ENCODE results near the gene MFNG. TPM values are rescaled to one million over a fixed set of nuclear protein-coding genes. Genes with fewer than 3 reads are reported as not detected.

MFNG gene
- total and polyA plus RNA-seq, 4 donors: 14.3 to 46.7 (median 31.0) TPM

DNA sequence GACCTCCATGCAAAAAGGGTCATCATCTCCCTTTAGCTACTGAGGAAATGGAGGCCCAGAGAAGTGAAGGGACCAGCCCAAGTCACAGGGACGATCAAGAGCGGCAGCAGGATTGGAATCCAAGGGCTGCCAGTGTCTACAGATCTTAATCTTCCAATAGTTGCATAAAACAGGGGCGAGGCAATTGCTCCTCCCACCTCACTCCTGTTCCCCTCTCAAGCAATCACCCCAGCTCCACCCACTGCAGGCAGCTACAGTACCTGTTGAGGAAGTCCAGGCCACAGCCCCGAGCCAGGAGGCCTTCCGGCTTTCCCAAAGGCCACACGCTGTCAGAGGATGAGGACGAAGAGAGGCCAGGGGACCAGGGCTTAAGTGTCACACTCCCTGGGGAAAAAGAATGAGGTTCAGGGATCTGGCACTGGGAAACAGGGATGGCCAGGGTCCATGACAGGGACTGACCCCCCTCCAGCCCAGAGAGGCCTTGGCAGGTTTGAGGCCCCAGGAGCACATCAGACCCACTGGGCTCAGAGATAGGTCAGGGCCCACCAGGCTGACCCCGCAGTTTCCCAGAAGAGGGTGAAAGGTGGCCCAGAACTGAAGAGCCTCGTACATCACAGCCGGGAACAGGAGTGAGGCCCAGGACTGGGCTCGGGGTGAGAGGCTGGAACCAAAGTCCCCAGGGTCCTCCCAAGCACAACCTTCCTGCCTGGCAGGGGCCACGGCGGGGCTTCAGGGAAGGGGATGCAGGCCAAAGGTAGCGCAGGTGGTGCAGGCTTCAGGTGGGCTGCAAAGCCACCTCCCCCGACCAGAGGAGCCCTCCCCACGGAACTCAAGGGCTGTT lies 16.4 kb upstream of the MFNG start:
- Histone ChIP-seq H3K27me3 (ENCODE audit: control insufficient read depth in 3 of 3, insufficient read depth in 3 of 3, low read length in 2 of 3) (no peaks in the 10 kb centered on the region), H3K4me3 (no peak overlapping the region), H3K9ac (ENCODE audit: insufficient read depth in 1 of 2, low read length in 2 of 2) (no peak overlapping the region), H3K4me1 (ENCODE audit: control insufficient read depth in 5 of 5, insufficient read depth in 5 of 5, low read length in 5 of 5) (peaks cover 0 to 18% (median 10%) of the 10 kb centered on the region in 5 donors), H3K9me3 (ENCODE audit: control insufficient read depth in 4 of 4, insufficient read depth in 3 of 4, low read length in 3 of 4) (no peaks in the 10 kb centered on the region), H3K27ac (ENCODE audit: low read depth in 1 of 2, low read length in 1 of 2) (peak overlapping the region; percentile 49 to 79), H3K36me3 (ENCODE audit: control insufficient read depth in 4 of 4, insufficient read depth in 4 of 4, low read length in 4 of 4) (peaks cover 0 to 4% (median 0%) of the 10 kb centered on the region in 4 donors)
- TF ChIP-seq, protein P1, sequence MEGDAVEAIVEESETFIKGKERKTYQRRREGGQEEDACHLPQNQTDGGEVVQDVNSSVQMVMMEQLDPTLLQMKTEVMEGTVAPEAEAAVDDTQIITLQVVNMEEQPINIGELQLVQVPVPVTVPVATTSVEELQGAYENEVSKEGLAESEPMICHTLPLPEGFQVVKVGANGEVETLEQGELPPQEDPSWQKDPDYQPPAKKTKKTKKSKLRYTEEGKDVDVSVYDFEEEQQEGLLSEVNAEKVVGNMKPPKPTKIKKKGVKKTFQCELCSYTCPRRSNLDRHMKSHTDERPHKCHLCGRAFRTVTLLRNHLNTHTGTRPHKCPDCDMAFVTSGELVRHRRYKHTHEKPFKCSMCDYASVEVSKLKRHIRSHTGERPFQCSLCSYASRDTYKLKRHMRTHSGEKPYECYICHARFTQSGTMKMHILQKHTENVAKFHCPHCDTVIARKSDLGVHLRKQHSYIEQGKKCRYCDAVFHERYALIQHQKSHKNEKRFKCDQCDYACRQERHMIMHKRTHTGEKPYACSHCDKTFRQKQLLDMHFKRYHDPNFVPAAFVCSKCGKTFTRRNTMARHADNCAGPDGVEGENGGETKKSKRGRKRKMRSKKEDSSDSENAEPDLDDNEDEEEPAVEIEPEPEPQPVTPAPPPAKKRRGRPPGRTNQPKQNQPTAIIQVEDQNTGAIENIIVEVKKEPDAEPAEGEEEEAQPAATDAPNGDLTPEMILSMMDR (IDR thresholded peaks at IDR 0.05; ENCODE audit: control extremely low read depth, extremely low read depth): no peak
- DNase-seq: peak in 2 of 3 donors; percentile 51 to 64
- ATAC-seq (ENCODE audit: insufficient read depth, low FRiP score): peak; percentile 67
- WGBS, 2 donors: 58 to 59% methylated on average over 15 to 16 of the region's 16 CpGs

DNA sequence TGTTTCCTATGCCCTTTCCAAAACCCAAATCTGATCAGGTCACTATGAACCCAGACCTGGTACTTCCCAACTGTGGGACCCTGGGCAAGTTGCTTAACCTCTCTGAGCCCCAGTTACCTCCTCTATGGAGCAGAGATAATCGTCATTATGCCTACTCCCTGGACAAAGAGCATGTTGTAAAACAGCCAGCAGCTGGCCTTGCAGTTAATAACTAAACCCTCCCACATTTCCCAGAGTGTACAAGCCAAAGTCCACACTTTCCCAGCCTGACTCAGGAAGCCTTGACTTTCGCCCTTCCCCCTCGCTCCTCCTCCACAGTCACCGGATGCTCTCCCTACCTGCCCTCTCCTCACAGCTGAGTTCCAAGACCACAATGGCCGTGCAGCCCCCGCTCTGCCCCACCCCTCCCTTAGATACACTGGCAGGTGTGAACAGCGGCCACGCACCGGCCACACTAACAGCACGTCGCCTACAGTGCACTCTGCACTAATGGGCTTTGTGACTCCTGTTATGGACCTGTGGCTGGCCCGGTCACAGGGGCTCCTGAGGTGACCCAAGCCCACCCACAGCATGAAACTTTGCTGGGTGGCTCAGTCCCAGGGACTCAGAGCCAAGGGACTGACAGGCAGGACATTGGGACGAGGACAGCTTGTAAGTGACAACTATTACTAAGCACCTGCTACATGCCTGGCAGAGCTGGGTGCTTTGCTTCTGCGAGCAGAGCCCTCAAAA lies 15.6 kb upstream of the MFNG start:
- peak overlapping the region in 1 of 2 donors; percentile 32 for H3K9ac ChIP-seq (ENCODE audit: insufficient read depth in 1 of 2, low read length in 2 of 2)
- no peak overlapping the region for H3K4me3 ChIP-seq
- DNase-seq (peak; percentile 87 to 97 (median 93)), ATAC-seq (ENCODE audit: insufficient read depth, low FRiP score) (peak; percentile 39)
- TF ChIP-seq, protein P1 (IDR thresholded peaks at IDR 0.05; ENCODE audit: control extremely low read depth, extremely low read depth): no peak
- no peaks in the 10 kb centered on the region for H3K27me3 ChIP-seq (ENCODE audit: control insufficient read depth in 3 of 3, insufficient read depth in 3 of 3, low read length in 2 of 3)
- no peaks in the 10 kb centered on the region for H3K9me3 ChIP-seq (ENCODE audit: control insufficient read depth in 4 of 4, insufficient read depth in 3 of 4, low read length in 3 of 4)
- WGBS, 2 donors: 34 to 58% methylated on average over 14 of the region's 14 CpGs
- H3K4me1 ChIP-seq (ENCODE audit: control insufficient read depth in 5 of 5, insufficient read depth in 5 of 5, low read length in 5 of 5): peaks cover 0 to 18% (median 10%) of the 10 kb centered on the region in 5 donors
- H3K27ac ChIP-seq (ENCODE audit: low read depth in 1 of 2, low read length in 1 of 2): peak overlapping the region; percentile 55 to 79
- H3K36me3 ChIP-seq (ENCODE audit: control insufficient read depth in 4 of 4, insufficient read depth in 4 of 4, low read length in 4 of 4): peaks cover 0 to 4% (median 0%) of the 10 kb centered on the region in 4 donors

DNA sequence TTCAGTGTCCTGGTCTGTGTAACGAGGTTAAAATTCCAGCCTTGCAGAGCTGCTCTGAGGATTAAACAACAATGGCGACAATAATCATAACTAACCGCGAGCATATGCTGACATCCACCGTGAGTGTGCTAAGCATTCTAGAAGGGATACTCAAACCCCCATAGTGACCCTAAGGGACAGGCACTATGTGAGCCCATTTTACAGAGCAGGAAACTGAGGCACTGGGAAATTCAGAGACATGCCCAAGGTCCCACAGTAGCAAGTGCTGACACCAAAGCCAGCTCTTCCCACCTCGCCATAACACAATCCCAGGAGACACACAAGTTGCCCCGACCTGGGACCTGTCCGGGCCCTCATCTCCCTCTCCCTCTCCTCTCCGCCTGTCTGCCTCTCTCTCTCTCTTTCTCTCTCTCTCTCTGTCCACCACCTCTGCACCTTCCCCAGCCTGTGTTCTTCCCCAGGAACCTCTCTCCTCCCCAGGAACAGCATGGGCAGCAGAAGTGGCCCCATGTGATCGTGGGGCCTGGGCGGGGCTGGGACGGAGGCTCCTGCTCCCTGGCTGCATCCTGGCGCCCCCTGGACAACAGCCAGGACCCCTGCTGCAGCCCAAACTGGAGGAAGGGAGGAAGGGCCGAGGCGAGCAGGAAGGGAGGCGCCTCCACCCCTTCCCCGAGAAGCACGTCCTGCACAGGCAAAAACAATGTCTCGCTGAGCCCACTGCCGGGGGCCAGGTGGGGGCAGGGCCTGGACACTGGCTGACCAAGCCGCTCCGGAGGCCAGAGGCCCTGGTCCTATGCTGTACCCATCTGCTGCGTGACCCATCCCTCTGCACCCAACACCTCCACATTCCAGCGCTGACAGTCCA lies 14.8 kb upstream of the MFNG start:
- H3K4me3 ChIP-seq: no peak overlapping the region

More for the DNA sequence above, 14.8 kb upstream of the MFNG start:
- TF ChIP-seq, protein P1 (IDR thresholded peaks at IDR 0.05; ENCODE audit: control extremely low read depth, extremely low read depth): no peak
- 42 to 54% methylated on average over 24 of the region's 24 CpGs for WGBS, 2 donors
- no peaks in the 10 kb centered on the region for H3K9me3 ChIP-seq (ENCODE audit: control insufficient read depth in 4 of 4, insufficient read depth in 3 of 4, low read length in 3 of 4)
- H3K27me3 ChIP-seq (ENCODE audit: control insufficient read depth in 3 of 3, insufficient read depth in 3 of 3, low read length in 2 of 3): no peaks in the 10 kb centered on the region
- DNase-seq (peak in 2 of 3 donors; percentile 54 to 71), ATAC-seq (ENCODE audit: insufficient read depth, low FRiP score) (peak; percentile 13)
- H3K4me1 ChIP-seq (ENCODE audit: control insufficient read depth in 5 of 5, insufficient read depth in 5 of 5, low read length in 5 of 5): peaks cover 0 to 18% (median 10%) of the 10 kb centered on the region in 5 donors
- H3K9ac ChIP-seq (ENCODE audit: insufficient read depth in 1 of 2, low read length in 2 of 2): peak overlapping the region in 1 of 2 donors; percentile 32
- peaks cover 0 to 6% (median 0%) of the 10 kb centered on the region in 4 donors for H3K36me3 ChIP-seq (ENCODE audit: control insufficient read depth in 4 of 4, insufficient read depth in 4 of 4, low read length in 4 of 4)
- H3K27ac ChIP-seq (ENCODE audit: low read depth in 1 of 2, low read length in 1 of 2): peak overlapping the region; percentile 45 to 55

Measured in lung (tissue), 12 donors.